ENCODE data around the gene RNF215. TPM values are rescaled to one million over a fixed set of nuclear protein-coding genes. Genes with fewer than 3 reads are reported as not detected.
A peak's percentile ranks its signal among the peaks of the same experiment; 100 is the strongest.

Gene RNF215
- total RNA-seq, 1 donor from 2014 or later = 15.5 TPM

GRCh38 chr22:30357650-30358215 lies 29.5 kb downstream of the RNF215 start:
- no peaks in the 10 kb centered on the region for H3K27me3 ChIP-seq (ENCODE audit: control insufficient read depth, insufficient read depth, low read length)
- no peak for FAIRE-seq
- no peak for DNase-seq (ENCODE audit: low read depth)
- no peak for TF ChIP-seq CTCF (IDR thresholded peaks at IDR 0.05; ENCODE audit: insufficient read depth, low read length, severe bottlenecking)
- no peak overlapping the region for H3K4me3 ChIP-seq (ENCODE audit: low read depth, low read length)
- H3K36me3 ChIP-seq (ENCODE audit: control insufficient read depth, insufficient read depth, low read length) = peaks cover 3% of the 10 kb centered on the region

GRCh38 chr22:30357236-30357570 lies 30.0 kb downstream of the RNF215 start:
- DNase-seq (ENCODE audit: low read depth) (no peak), FAIRE-seq (no peak)
- TF ChIP-seq CTCF (IDR thresholded peaks at IDR 0.05; ENCODE audit: insufficient read depth, low read length, severe bottlenecking) = no peak

GRCh38 chr22:30356449-30357235 lies 30.6 kb downstream of the RNF215 start, which contains the start of the genes CCDC157 and SF3A1:
CCDC157 (plus strand) TSS chr22:30357007; CDS start chr22:30366001, 8,994 bp downstream.
SF3A1 (minus strand) TSS chr22:30356894; CDS start chr22:30356792, 102 bp downstream.
- FAIRE-seq = no peak
- no peak for TF ChIP-seq CTCF (IDR thresholded peaks at IDR 0.05; ENCODE audit: insufficient read depth, low read length, severe bottlenecking)

More at GRCh38 chr22:30357236-30357570, 30.0 kb downstream of the RNF215 start:
- Histone ChIP-seq H3K36me3 (ENCODE audit: control insufficient read depth, insufficient read depth, low read length) (peaks cover 8% of the 10 kb centered on the region), H3K4me3 (ENCODE audit: low read depth, low read length) (peak overlapping the region; percentile 89), H3K27me3 (ENCODE audit: control insufficient read depth, insufficient read depth, low read length) (no peaks in the 10 kb centered on the region)

GRCh38 chr22:30354644-30355043 lies 32.6 kb downstream of the RNF215 start:
- FAIRE-seq (no peak), DNase-seq (ENCODE audit: low read depth) (no peak)
- H3K27me3 ChIP-seq (ENCODE audit: control insufficient read depth, insufficient read depth, low read length) = no peaks in the 10 kb centered on the region
- H3K36me3 ChIP-seq (ENCODE audit: control insufficient read depth, insufficient read depth, low read length) = peaks cover 17% of the 10 kb centered on the region
- TF ChIP-seq CTCF (IDR thresholded peaks at IDR 0.05; ENCODE audit: insufficient read depth, low read length, severe bottlenecking) = no peak
- H3K4me3 ChIP-seq (ENCODE audit: low read depth, low read length) = no peak overlapping the region

More at GRCh38 chr22:30356449-30357235, 30.6 kb downstream of the RNF215 start, which contains the start of the genes CCDC157 and SF3A1:
- Histone ChIP-seq H3K4me3 (ENCODE audit: low read depth, low read length) (peak within 1 kb of the TSS; percentile 89), H3K36me3 (ENCODE audit: control insufficient read depth, insufficient read depth, low read length) (peaks cover 13% of the 10 kb centered on the region), H3K27me3 (ENCODE audit: control insufficient read depth, insufficient read depth, low read length) (no peaks in the 10 kb centered on the region)
- peak; percentile 79 for DNase-seq (ENCODE audit: low read depth)

GRCh38 chr22:30351226-30351625 lies 36.0 kb downstream of the RNF215 start:
- Histone ChIP-seq H3K27me3 (ENCODE audit: control insufficient read depth, insufficient read depth, low read length) (no peaks in the 10 kb centered on the region), H3K36me3 (ENCODE audit: control insufficient read depth, insufficient read depth, low read length) (peaks cover 26% of the 10 kb centered on the region), H3K4me3 (ENCODE audit: low read depth, low read length) (no peak overlapping the region)
- FAIRE-seq (no peak), DNase-seq (ENCODE audit: low read depth) (no peak)
- TF ChIP-seq CTCF (IDR thresholded peaks at IDR 0.05; ENCODE audit: insufficient read depth, low read length, severe bottlenecking) = no peak
